HepG2 (cell line): ENCODE results near the gene C10orf67.

Source experiments
- ATF7 ChIP-seq, 2 experiments: fragments of 450-650 bp in 1 of 2; sonication (generic) in 1 of 2; formaldehyde crosslinking in 1 of 2; IDR thresholded peaks; 2 replicates each; pipeline versions ENCODE4 v1.4.0 to v1.6.1; 2016 to 2020; ENCODE audit warnings: antibody characterized with exemption in 1 of 2, mild to moderate bottlenecking in 1 of 2, missing genetic modification reagents in 1 of 2
- CTCF ChIP-seq: sonication (generic); formaldehyde crosslinking; IDR thresholded peaks from 2 replicates; pipeline ENCODE4 v1.5.0; 2020; ENCODE audit warnings: mild to moderate bottlenecking, missing genetic modification reagents, moderate library complexity
- ISX ChIP-seq: sonication (generic); formaldehyde crosslinking; conservative IDR thresholded peaks from 2 replicates; pipeline ENCODE4 v1.5.0; 2020; ENCODE audit warnings: missing genetic modification reagents
- JUND ChIP-seq: sonication (generic); formaldehyde crosslinking; IDR thresholded peaks from 2 replicates; pipeline ENCODE4 v1.8.0; 2022; ENCODE audit warnings: mild to moderate bottlenecking, missing genetic modification reagents
- KDM1A ChIP-seq: IDR thresholded peaks from 2 replicates; pipeline ENCODE4 v1.6.1; 2016; ENCODE audit warnings: missing compliant biosample characterization
- ZNF704 ChIP-seq: sonication (generic); formaldehyde crosslinking; IDR thresholded peaks from 2 replicates; pipeline ENCODE4 v1.8.1; 2023; ENCODE audit warnings: mild to moderate bottlenecking, inconsistent platforms, moderate library complexity, missing genetic modification reagents, borderline replicate concordance
- TF ChIP-seq, protein P1 (sequence below): sonication (generic); formaldehyde crosslinking; IDR thresholded peaks from 2 replicates; pipeline ENCODE4 v1.4.0; 2020; ENCODE audit warnings: missing genetic modification reagents

- TF ChIP-seq KDM1A (no peak), ISX (CRISPR knock-in tag) (no peak), JUND (no peak), CTCF (CRISPR knock-in tag) (no peak), ZNF704 (CRISPR knock-in tag) (no peak), ATF7 (IDR thresholded peaks at IDR 0.05) (no peak), ATF7 (CRISPR knock-in tag; IDR thresholded peaks at IDR 0.05) (no peak)
- TF ChIP-seq, protein P1, sequence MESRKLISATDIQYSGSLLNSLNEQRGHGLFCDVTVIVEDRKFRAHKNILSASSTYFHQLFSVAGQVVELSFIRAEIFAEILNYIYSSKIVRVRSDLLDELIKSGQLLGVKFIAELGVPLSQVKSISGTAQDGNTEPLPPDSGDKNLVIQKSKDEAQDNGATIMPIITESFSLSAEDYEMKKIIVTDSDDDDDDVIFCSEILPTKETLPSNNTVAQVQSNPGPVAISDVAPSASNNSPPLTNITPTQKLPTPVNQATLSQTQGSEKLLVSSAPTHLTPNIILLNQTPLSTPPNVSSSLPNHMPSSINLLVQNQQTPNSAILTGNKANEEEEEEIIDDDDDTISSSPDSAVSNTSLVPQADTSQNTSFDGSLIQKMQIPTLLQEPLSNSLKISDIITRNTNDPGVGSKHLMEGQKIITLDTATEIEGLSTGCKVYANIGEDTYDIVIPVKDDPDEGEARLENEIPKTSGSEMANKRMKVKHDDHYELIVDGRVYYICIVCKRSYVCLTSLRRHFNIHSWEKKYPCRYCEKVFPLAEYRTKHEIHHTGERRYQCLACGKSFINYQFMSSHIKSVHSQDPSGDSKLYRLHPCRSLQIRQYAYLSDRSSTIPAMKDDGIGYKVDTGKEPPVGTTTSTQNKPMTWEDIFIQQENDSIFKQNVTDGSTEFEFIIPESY (CRISPR knock-in tag), result no peak
Observed at GRCh38 chr10:23316406-23316805, 28.2 kb downstream of the C10orf67 start.
